ENCODE results near the gene BUB1B. TPM values are rescaled to one million over a fixed set of nuclear protein-coding genes. Genes with fewer than 3 reads are reported as not detected.
A peak's percentile ranks its signal among the peaks of the same experiment; 100 is the strongest.

BUB1B gene
- total RNA-seq, 1 experiment from 2014 or later, result 73.0 TPM

DNA sequence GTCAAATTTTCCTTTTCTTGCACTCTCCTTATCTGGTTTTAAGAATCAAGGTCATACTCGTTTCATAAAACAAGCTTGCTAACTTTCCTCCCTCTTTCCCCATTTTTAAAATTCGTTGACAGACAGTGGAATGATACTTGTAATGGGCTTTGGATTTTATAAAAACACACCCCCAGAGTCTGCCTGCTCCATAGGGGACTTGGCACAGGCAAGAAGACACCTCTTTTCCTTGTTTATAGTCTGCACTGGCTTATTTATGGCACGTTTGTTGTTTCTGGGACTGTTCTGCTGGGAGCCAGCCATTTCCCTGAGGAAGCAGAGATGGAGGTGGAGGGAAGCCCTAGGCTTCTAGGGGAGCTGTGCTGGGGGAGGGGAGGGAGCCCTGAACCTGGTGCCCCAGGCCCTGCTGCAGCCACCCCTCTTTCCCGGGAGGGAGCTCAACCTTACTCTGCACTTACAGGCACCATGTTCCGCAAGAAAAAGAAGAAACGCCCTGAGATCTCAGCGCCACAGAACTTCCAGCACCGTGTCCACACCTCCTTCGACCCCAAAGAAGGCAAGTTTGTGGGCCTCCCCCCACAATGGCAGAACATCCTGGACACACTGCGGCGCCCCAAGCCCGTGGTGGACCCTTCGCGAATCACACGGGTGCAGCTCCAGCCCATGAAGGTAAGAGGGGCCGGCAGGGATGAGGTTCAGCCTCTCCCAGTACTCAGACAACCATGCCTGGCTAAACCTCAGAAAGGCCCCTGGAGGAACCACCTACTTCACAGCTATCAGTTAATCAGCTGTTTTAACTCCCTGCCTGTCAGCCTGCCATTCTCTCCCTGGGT, 103.7 kb downstream of the BUB1B start:
- no peak for ATAC-seq
- Histone ChIP-seq H3K9me2 (replicated peaks; ENCODE audit: low read length) (no peaks in the 10 kb centered on the region), H3K79me2 (ENCODE audit: low read length) (no peaks in the 10 kb centered on the region), H3K4me3 (ENCODE audit: low read length) (no peak overlapping the region), H3K36me3 (ENCODE audit: low read depth, low read length) (peaks cover 3% of the 10 kb centered on the region; the same call in 1 of the 2 replicates), H4K20me1 (ENCODE audit: low read length) (no peaks in the 10 kb centered on the region), H3K9ac (ENCODE audit: low read length) (no peak overlapping the region), H3K4me2 (ENCODE audit: low read length) (no peak overlapping the region), H3F3A (ENCODE audit: low read length, unreplicated experiment) (no peaks in the 10 kb centered on the region), H3K4me1 (ENCODE audit: insufficient read depth, low read length) (peaks cover 21% of the 10 kb centered on the region), H3K27ac (ENCODE audit: low read length) (no peak overlapping the region), H3K27me3 (ENCODE audit: low read length) (no peaks in the 10 kb centered on the region), H3K9me3 (ENCODE audit: low read length) (no peaks in the 10 kb centered on the region), H2AFZ (ENCODE audit: low read length) (no peak overlapping the region)
- ChIA-PET POLR2A (ENCODE audit: unreplicated experiment) (no interaction called here), CTCF (interaction anchor here (0.5 kb wide), 1 partner anchor 205 kb away, joined by 4 read pairs; no protein-coding TSS in a partner anchor)
- TF ChIP-seq, protein P1, sequence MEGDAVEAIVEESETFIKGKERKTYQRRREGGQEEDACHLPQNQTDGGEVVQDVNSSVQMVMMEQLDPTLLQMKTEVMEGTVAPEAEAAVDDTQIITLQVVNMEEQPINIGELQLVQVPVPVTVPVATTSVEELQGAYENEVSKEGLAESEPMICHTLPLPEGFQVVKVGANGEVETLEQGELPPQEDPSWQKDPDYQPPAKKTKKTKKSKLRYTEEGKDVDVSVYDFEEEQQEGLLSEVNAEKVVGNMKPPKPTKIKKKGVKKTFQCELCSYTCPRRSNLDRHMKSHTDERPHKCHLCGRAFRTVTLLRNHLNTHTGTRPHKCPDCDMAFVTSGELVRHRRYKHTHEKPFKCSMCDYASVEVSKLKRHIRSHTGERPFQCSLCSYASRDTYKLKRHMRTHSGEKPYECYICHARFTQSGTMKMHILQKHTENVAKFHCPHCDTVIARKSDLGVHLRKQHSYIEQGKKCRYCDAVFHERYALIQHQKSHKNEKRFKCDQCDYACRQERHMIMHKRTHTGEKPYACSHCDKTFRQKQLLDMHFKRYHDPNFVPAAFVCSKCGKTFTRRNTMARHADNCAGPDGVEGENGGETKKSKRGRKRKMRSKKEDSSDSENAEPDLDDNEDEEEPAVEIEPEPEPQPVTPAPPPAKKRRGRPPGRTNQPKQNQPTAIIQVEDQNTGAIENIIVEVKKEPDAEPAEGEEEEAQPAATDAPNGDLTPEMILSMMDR (conservative IDR thresholded peaks at IDR 0.05; ENCODE audit: low read depth, low read length), result no peak
- TF ChIP-seq EZH2phosphoT487 (IDR thresholded peaks at IDR 0.05; ENCODE audit: borderline replicate concordance, low read length) (no peak), EZH2 (IDR thresholded peaks at IDR 0.05; ENCODE audit: low read length, unreplicated experiment) (no peak)
- no TSS peak for BruUV-seq (replicated peaks)
- DNase-seq, result no peak
- intact Hi-C loops (cut with micrococcal nuclease), result no loop called here

DNA sequence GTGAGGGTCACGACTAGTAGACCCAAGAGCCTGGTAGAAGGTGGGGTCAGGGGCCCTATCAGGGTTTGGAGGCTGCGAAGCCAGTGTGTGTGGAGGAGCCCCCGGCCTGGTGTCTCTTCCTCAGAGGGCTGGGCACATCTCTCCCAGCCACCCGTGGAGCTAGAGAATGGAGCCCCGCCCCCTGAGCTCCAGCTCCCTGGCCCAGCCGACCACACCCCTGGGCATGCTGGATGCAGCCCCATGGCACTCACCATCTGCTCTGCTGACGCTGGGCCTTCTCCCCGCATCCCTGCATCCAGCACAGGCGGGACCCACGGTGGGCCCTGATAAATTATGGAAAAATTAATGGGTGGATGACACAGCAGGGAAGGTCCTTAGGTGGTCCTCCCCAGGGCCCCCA, 104.5 kb downstream of the BUB1B start:
- ChIA-PET POLR2A (ENCODE audit: unreplicated experiment) (no interaction called here), CTCF (interaction anchor here (0.5 kb wide), 1 partner anchor 205 kb away, joined by 4 read pairs; no protein-coding TSS in a partner anchor)
- Histone ChIP-seq H3K4me3 (ENCODE audit: low read length) (no peak overlapping the region), H3K4me1 (ENCODE audit: insufficient read depth, low read length) (peaks cover 21% of the 10 kb centered on the region), H3K9me2 (replicated peaks; ENCODE audit: low read length) (no peaks in the 10 kb centered on the region), H3K79me2 (ENCODE audit: low read length) (no peaks in the 10 kb centered on the region), H2AFZ (ENCODE audit: low read length) (no peak overlapping the region), H3F3A (ENCODE audit: low read length, unreplicated experiment) (no peaks in the 10 kb centered on the region), H3K27ac (ENCODE audit: low read length) (no peak overlapping the region), H3K27me3 (ENCODE audit: low read length) (no peaks in the 10 kb centered on the region), H4K20me1 (ENCODE audit: low read length) (no peaks in the 10 kb centered on the region), H3K9me3 (ENCODE audit: low read length) (no peaks in the 10 kb centered on the region), H3K4me2 (ENCODE audit: low read length) (no peak overlapping the region), H3K9ac (ENCODE audit: low read length) (no peak overlapping the region), H3K36me3 (ENCODE audit: low read depth, low read length) (peaks cover 3% of the 10 kb centered on the region; the same call in 1 of the 2 replicates)
- DNase-seq, result no peak
- ATAC-seq, result no peak
- intact Hi-C loops (cut with micrococcal nuclease), result no loop called here
- no TSS peak for BruUV-seq (replicated peaks)
- TF ChIP-seq, protein P1 (conservative IDR thresholded peaks at IDR 0.05; ENCODE audit: low read depth, low read length), result no peak
- TF ChIP-seq EZH2 (IDR thresholded peaks at IDR 0.05; ENCODE audit: low read length, unreplicated experiment) (no peak), EZH2phosphoT487 (IDR thresholded peaks at IDR 0.05; ENCODE audit: borderline replicate concordance, low read length) (no peak)

DNA sequence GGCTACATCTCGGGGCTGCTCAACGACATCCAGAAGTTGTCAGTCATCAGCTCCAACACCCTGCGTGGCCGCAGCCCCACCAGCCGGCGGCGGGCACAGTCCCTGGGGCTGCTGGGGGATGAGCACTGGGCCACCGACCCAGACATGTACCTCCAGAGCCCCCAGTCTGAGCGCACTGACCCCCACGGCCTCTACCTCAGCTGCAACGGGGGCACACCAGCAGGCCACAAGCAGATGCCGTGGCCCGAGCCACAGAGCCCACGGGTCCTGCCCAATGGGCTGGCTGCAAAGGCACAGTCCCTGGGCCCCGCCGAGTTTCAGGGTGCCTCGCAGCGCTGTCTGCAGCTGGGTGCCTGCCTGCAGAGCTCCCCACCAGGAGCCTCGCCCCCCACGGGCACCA, 105.0 kb downstream of the BUB1B start:
- Histone ChIP-seq H3K27me3 (ENCODE audit: low read length) (no peaks in the 10 kb centered on the region), H3F3A (ENCODE audit: low read length, unreplicated experiment) (no peaks in the 10 kb centered on the region), H3K4me2 (ENCODE audit: low read length) (peak overlapping the region; percentile 68; the same call in 1 of the 2 replicates), H3K4me3 (ENCODE audit: low read length) (no peak overlapping the region), H3K4me1 (ENCODE audit: insufficient read depth, low read length) (peaks cover 21% of the 10 kb centered on the region), H3K27ac (ENCODE audit: low read length) (peak overlapping the region; percentile 80), H3K9me3 (ENCODE audit: low read length) (no peaks in the 10 kb centered on the region), H4K20me1 (ENCODE audit: low read length) (no peaks in the 10 kb centered on the region), H3K9me2 (replicated peaks; ENCODE audit: low read length) (no peaks in the 10 kb centered on the region), H2AFZ (ENCODE audit: low read length) (no peak overlapping the region), H3K79me2 (ENCODE audit: low read length) (no peaks in the 10 kb centered on the region), H3K9ac (ENCODE audit: low read length) (no peak overlapping the region), H3K36me3 (ENCODE audit: low read depth, low read length) (peaks cover 3% of the 10 kb centered on the region; the same call in 1 of the 2 replicates)
- POLR2A ChIA-PET (ENCODE audit: unreplicated experiment), result no interaction called here
- no TSS peak for BruUV-seq (replicated peaks)
- DNase-seq (no peak), ATAC-seq (no peak)
- CTCF ChIA-PET, result no interaction called here
- TF ChIP-seq EZH2phosphoT487 (IDR thresholded peaks at IDR 0.05; ENCODE audit: borderline replicate concordance, low read length), result no peak
- TF ChIP-seq EZH2 (IDR thresholded peaks at IDR 0.05; ENCODE audit: low read length, unreplicated experiment), result no peak
- TF ChIP-seq, protein P1 (conservative IDR thresholded peaks at IDR 0.05; ENCODE audit: low read depth, low read length), result no peak
- intact Hi-C loops (cut with micrococcal nuclease), result loop anchor here (2.0 kb wide), 2 partner anchors 13 to 49 kb away; no protein-coding TSS in a partner anchor

Measured in PC-3 (cell line).